ENCODE results near the gene PTGS2. TPM values are rescaled to one million over a fixed set of nuclear protein-coding genes. Genes with fewer than 3 reads are reported as not detected.

The PTGS2 gene
- total RNA-seq, 1 donor from 2014 or later = 5.4 TPM

Other genes with a start within 250 kb of the PTGS2 start
- gene PDC, start 219.3 kb downstream of the PTGS2 start, total RNA-seq = not detected
- 8.4 TPM for gene PLA2G4A, start 148.5 kb upstream of the PTGS2 start, total RNA-seq